Putamen (tissue), 1 donor: ENCODE results near the gene DPF3.

Source experiments
- DNase-seq: peaks from one replicate; pipeline ENCODE4 v3.0.0-alpha.2; 2016; ENCODE audit warnings: low spot score

DPF3 gene

GRCh38 chr14:72715215-72715849, 178.6 kb downstream of the DPF3 start:
- DNase-seq = no peak

- DNase-seq = no peak
These were observed 179.1 kb downstream of the DPF3 start for GRCh38 chr14:72714871-72715214.

GRCh38 chr14:72714094-72714493, 179.8 kb downstream of the DPF3 start:
- no peak for DNase-seq

- no peak for DNase-seq
These were observed 182.0 kb downstream of the DPF3 start for GRCh38 chr14:72711936-72712335.

- no peak for DNase-seq
These were observed 183.8 kb downstream of the DPF3 start for GRCh38 chr14:72709916-72710611.

- peak; percentile 72 for DNase-seq
These were observed 185.0 kb downstream of the DPF3 start for GRCh38 chr14:72708708-72709475.

GRCh38 chr14:72708222-72708621, 185.7 kb downstream of the DPF3 start:
- no peak for DNase-seq

GRCh38 chr14:72706485-72706884, 187.4 kb downstream of the DPF3 start:
- no peak for DNase-seq

- no peak for DNase-seq
These were observed 189.4 kb downstream of the DPF3 start for GRCh38 chr14:72704502-72704901.

GRCh38 chr14:72701605-72702004, 192.3 kb downstream of the DPF3 start:
- DNase-seq = no peak

- no peak for DNase-seq
These were observed 192.7 kb downstream of the DPF3 start for GRCh38 chr14:72701237-72701565.

- no peak for DNase-seq
These were observed 193.3 kb downstream of the DPF3 start for GRCh38 chr14:72700338-72701236.

- DNase-seq = no peak
These were observed 194.0 kb downstream of the DPF3 start for GRCh38 chr14:72699852-72700257.

GRCh38 chr14:72699443-72699842, 194.5 kb downstream of the DPF3 start:
- no peak for DNase-seq

GRCh38 chr14:72692696-72693095, 201.2 kb downstream of the DPF3 start:
- no peak for DNase-seq

GRCh38 chr14:72690324-72690723, 203.6 kb downstream of the DPF3 start:
- DNase-seq = no peak

GRCh38 chr14:72688990-72689671, 204.8 kb downstream of the DPF3 start:
- no peak for DNase-seq

GRCh38 chr14:72686832-72687231, 207.1 kb downstream of the DPF3 start:
- DNase-seq = no peak

GRCh38 chr14:72686101-72686500, 207.8 kb downstream of the DPF3 start:
- no peak for DNase-seq

GRCh38 chr14:72685456-72685855, 208.4 kb downstream of the DPF3 start:
- no peak for DNase-seq

GRCh38 chr14:72683787-72684186, 210.1 kb downstream of the DPF3 start:
- DNase-seq = no peak

GRCh38 chr14:72682188-72682587, 211.7 kb downstream of the DPF3 start:
- DNase-seq = no peak
